HG03196 (cell line): ENCODE data around the gene PGPEP1.
"Not testable (repeated sequence)": the region's sequence is repeated elsewhere in the genome, so short reads cannot be mapped to it uniquely, and the experiment has no call there.

Experiments
- ATAC-seq: cut with Tn5 transposase; IDR thresholded peaks from one replicate; pipeline ENCODE4 v1.9.1; 2021; ENCODE audit not compliant: unreplicated experiment

PGPEP1 gene

DNA sequence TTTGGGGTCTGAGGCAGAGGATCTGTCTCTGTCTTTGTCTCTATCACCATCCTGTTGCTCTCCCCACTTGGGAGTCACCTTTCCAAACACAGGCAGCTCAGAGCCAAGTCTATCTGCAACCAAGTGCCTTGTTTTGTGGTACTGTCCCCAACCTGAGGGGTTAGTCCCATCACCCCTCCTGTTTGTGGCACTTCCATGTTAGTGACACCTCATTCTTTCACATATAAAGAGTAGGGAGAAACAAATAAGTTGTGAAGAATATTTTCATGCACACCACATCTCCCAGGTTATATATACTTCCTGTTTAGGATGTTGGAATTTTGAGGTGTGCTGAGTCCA lies 49.3 kb downstream of the PGPEP1 start:
- ATAC-seq, result no peak

DNA sequence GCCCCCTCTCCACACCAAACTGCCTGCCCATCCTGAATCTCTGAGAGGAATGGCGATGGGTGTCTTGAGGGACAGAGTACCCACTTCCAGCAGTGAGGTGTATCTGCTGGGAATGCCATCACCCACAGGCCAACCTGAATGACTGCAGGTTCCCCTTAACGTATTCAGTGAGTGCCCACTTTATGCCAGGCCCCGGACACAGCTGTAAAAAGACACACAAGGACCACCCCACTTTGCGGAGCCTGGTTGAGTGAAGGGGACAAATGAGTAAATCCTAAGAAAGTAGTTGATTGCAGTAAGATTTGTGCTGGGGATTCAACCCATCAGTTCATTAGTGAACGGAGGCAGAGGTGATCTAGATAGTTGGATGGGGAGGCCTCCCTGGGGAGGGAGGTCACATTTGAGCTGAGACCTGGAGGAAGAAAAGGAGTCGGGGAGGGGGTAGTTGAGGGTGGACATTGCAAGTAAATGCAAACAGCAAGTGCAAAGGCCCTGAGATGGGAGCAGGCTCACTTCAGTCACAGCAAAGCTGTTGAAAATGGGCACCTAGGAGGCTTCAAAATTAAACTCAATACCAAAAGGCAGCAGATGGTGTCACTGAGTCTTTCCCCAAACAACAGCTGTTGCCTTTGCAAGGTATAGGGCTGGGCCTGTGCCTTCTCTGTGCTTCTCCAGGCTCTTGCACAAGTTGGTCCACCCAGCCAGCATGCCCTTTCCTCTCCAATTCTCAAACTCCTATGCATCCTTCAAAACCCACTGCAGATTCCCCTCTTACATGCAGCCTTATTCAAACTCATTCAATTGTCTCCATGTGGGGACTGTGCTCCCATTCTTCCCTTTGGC lies 49.9 kb downstream of the PGPEP1 start:
- ATAC-seq, result no peak

DNA sequence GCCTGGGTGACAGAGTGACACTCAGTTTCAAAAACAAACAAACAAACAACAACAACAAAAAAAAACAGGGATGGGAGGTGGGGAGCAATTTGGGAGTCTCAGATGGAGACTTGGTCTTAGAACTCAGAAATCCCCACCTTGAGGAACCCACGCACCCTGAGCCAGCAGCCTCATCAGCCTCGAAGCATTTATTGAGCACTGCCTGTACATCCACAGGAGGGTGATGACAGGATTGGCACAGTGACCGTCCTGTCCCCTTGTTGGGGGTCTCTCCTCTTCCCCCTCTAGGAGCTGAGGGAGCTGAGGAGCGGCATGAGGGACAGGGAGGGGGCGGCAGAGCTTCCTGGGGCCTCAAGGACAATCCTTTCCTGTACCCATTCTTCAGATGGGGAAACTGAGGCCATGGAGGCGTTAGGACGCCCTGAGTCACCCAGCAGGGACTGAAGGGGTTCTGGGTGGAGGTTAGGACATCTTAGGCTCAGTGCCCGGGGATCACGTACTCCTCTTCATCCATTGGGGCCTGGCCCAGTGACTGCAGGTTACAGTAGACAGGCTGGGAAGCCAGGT lies 51.2 kb downstream of the PGPEP1 start:
- ATAC-seq, result no peak

DNA sequence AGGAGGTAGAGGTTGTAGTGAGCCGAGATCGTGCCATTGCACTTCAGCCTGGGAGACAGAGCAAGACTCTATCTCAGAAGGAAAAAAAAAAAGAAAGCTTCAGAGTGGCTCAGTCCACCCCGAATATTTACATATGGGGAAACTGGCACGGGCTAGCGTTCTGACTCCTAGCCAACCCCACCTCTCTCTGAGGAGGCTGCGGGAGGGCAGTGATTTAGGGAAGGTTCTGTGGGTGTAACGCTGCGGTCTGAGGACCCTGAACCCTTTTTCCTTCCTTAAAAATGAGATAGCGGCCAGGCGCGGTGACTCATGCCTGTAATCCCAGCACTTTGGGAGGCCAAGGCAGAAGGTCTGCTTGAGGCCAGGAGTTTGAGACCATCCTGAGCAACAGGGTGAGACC lies 52.0 kb downstream of the PGPEP1 start:
- ATAC-seq, result no peak

DNA sequence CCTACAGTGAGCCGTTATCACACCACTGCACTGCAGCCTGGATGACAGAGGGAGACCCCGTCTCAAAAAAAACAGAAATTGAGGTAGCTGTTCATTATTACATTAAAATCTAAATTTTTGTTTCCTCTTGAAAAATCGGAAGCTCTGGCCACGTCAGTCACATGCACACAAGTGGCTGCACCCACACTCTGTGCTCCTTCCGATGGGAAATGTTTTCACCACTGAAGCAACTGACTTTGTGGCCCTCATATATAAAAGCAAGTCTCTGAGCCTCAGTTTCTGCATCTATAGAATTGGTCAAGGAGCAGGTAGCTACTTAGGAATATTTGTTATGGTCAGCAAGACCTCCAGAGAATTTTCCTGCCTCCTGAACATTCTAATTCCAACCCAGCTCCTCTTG lies 52.5 kb downstream of the PGPEP1 start:
- ATAC-seq, result no peak

DNA sequence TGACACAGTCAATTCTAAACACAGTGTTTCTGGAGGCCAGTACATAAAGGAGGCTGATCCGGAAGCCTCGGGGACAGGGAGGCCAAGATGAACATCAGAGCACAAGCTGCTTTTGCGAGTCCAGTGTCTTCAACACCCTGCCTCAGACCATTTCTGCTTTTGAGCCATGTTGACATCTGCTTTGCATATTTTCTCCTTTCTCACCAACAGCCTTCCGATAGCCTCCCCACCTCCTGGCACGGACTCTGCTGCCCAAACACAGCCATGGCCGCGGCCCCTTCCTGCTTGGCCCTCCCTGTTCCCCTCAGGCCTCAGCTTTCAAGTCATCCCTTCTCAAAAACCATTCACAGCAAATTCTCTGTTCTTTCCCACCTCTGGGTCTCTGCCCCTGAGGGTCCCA lies 53.4 kb downstream of the PGPEP1 start:
- ATAC-seq, result no peak

DNA sequence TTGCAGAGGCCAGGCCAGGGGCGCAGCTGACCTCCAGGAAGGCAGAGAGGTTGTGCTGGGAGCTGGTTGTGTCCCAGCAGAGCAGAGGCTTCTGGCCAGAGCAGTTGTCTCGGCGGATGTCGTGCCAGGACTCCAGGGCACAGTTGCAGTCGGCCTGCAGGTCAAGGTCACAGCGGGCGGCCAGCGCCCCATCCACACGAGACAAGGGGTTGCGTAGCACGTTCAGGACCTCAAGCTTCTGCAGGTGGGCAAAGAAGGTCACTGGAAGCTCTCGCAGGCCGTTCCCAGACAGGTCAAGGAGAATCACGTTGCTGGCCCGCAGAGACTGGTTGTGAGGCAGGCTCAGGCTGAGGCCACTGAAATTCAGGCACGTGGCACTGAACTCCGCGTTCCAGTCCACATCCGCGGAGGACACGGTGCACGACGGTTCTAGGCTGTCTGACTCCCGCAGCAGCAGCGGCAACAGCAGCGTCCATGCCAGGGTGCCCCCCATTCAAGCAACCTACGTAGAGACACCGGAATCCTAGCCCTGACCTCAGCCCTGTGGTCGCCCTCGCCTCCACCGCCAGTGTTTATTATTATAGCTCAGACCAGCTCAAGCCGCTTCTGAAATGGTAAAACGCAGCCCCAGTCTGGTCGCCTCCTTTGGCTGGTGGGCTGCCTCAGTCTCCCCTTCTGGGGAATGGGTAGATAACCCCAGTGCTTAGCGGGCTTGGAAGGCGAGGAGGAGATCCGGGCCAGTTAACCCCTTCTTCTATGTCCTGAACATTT lies 56.3 kb downstream of the PGPEP1 start:
- no peak for ATAC-seq

DNA sequence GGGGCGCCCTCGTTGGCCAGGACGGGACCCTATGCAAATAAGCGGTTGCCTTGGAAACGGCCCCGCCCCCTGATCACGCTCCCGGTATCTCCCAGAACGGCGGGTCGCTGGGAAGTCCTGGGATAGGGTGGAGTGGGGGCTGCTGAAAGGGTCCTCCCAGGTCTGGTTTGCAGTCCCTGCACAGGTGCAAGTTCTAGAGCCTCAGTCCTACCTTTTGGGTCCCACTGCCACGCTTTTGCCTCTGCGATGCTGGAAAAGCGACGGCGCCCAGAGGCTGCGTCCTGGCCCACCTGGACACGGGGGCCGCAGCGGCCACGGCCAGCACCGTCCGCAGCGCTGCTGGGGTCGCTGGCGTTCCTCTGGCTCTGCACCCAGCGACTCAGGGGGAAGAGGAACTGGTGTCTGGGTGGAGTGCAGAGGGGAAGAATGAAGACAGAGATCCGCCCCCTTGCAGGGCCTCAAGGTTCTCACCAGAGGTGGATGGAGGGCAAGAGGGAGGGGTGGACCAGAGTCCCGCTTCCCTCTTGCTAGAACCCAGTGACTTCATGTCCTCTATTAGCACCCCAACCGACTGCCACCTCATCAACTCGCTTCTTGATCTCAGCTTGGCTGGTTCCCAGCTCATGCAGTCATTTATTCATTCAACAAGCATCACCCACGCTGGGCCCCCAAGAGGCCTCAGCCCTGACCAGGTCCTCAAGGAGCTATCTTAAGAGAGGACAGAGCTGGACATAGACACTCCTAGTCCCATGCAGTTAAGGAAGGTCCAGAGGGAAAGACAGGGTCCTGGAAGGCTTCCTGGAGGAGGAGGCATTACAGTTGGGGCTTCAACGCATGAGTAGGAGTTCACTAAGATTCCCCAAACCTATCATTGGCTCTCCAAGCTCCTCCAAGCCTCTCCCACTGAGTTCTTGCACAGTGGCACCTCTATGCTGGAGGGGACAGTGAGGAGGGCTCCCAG lies 57.1 kb downstream of the PGPEP1 start, which contains the start of gene LRRC25:
LRRC25 (minus strand) TSS at position 381 of the 961 bp plus-strand sequence. CDS start 659 bp downstream, outside the sequence.
- no peak for ATAC-seq

DNA sequence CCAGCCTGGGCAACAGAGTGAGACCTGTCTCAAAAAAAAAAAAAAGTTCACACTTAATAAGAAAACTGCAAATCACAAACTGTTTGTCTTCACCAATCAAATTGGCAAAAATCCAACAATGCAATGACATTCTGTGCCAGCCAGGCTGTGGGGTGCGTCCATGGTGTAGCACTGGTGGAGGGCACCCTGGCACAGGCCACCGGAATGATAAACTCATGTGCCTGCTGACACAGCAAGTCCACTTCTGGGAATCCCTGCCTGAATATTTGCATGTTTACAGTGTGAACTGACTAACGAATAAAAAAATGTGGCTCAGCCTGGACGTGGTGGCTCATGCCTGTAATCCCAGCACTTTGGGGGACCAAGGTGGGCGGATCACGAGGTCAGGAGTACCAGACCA lies 58.6 kb downstream of the PGPEP1 start:
- ATAC-seq, result no peak

DNA sequence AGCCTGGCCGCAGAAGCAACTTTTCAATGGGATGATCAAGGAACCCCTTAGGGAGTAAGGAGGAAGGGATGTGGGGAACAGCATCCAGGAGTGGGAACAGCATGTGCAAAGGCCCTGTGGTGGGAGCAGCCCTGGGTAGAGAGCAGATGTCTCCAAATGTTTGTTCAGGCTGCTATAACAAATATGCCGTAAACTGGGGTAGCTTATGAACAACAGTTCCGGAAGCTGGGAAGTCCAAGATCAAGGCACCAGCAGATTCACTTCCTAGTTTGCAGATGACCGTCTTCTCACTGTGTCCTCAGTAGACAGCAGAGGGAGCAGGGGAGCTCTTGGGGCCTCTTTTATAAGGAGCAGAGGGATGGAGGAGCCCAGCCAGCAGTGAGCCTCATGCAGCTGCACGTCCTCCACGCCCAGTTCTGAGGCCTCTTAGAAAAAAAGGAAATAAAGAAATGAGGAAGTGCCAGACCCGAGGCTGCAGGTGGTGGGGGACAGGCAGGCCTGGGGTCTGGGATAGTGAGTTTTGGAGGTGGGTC lies 61.2 kb downstream of the PGPEP1 start:
- no peak for ATAC-seq

DNA sequence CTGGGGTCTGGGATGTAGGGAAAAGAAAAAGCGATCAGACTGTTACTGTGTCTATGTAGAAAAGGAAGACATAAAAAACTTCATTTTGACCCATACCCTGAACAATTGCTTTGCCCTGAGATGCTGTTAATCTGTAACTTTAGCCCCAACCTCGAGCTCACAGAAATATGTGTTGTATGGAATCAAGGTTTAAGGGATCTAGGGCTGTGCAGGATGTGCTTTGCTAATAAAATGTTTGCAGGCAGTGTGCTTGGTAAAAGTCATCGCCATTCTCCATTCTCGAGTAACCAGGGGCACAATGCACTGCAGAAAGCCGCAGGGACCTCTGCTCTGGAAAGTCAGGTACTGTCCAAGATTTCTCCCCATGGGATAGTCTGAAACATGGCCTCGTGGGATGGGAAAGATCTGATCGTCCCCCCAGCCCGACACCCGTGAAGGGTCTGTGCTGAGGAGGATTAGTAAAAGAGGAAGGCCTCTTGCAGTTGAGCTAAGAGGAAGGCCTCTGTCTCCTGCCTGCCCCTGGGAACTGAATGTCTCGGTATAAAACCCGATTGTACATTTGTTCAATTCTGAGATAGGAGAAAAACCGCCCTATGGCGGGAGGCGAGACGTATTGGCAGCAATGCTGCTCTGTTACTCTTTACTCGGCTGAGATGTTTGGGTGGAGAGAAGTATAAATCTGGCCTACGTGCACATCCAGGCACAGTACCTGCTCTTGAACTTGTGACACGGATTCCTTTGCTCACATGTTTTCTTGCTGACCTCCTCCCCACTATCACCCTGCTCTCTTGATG lies 62.3 kb downstream of the PGPEP1 start:
- ATAC-seq, result not testable (repeated sequence)

DNA sequence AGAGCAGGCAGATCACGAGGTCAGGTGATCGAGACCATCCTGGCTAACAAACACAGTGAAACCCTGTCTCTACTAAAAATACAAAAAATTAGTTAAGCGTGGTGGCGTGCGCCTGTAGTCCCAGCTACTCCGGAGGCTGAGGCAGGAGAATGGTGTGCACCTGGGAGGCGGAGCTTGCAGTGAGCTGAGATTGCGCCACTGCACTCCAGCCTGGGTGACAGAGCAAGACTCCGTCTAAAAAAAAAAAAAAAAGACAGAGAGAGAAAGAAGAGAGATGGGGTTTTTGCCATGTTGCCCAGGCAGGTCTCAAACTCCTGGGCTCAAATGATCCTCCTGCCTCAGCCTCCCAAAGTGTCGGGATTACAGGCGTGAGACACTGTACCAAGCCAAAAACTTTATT lies 65.4 kb downstream of the PGPEP1 start:
- not testable (repeated sequence) for ATAC-seq

DNA sequence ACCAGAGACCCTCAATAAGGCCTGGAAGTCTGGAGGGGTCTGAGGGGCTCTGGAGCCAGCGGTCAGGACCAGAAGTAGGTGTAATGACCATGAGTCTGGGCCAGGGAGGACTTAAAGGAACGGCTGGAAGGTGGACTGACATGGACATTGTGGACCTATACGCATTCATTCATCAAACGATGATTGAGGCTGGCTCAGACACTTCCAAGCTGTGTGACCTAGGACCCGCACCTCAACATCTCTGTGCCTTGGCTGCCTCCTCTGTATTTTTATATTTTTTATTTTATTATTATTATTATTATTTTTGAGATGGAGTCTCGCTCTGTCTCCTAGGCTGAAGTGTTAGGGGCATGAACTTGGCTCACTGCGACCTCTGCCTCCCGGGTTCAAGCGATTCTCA lies 66.4 kb downstream of the PGPEP1 start:
- ATAC-seq, result no peak

DNA sequence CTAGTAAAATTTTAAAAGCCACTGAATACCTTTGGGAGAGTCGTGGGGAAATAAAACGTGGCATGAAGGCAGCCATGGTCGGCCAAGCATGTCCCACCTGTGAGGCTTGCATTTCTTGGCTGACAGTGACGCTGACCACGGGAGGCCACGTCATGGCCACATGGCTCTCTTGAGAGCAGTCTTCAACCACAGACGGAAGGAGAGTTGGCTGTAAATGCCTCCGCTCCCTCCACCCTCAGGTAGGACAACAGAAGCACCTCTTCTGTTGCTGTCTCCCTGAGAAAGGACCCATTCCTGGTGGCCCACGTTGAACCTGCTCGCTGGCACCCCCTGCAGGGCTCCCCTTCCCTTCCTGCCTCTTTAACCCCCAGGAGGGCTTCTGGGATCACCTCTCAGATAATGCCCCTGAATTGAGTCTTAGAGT lies 67.7 kb downstream of the PGPEP1 start:
- peak; percentile 76 for ATAC-seq

DNA sequence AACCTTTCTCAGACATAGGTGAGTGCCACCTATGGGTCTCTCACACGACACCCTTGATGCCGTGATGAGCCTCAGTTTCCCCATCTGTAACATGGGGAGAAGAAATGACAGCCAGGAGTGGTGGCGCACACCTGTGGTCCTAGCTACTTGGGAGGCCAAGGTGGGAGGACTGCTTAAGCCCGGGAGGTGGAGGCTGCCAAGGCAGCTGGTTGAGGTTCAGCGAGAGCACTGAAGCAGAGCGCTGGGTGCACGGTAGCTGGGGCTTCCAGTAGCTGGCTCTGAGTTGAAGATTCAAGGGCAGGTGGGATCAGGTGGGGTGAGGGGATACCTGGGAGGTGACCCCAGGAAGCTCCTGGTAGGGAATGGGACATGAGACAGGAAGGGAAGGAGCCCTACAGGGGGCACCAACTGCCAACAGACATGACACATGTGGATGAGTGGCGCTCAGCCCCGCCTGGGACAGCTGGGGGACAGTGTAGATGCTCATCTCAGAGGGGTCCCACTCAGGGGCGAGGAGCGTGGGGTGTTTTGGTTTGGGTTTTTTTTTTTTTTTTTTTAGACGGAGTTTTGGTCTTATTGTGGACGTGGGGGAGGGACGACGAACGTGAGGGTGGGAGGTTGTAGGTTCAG lies 72.3 kb downstream of the PGPEP1 start:
- ATAC-seq, result no peak

DNA sequence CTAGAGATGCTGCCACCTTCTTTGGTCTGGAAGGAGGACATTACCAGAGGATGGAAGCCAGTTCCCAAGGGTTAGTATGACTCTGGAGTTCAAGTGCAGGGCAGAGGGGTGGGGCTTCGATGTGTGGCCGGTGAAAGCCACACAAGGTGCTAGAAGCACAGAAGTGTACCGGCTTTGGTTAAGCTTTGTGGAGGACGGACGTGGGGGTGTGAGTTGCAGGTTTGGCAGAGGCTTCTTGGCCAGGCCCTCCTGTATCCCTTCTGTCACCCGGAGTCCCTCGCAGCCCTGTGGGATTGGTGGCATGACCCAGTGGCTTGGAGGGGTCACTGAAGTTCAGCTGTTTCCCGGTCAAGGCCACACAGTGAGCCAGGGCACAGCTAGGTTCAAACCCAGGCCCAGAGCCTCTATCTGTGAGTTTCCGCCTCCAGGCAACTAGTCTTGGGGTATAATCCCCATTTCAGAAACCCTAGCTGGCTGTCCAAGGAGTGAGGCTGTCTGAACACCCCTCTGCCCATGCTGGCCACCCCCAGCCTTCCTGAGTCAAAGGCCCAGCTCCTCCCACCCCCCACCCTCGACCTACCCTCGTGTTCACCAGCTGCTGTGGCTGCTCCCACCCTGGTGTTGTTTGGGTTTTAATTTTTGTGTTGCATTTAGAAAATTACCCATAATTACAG lies 74.2 kb downstream of the PGPEP1 start:
- ATAC-seq, result no peak

DNA sequence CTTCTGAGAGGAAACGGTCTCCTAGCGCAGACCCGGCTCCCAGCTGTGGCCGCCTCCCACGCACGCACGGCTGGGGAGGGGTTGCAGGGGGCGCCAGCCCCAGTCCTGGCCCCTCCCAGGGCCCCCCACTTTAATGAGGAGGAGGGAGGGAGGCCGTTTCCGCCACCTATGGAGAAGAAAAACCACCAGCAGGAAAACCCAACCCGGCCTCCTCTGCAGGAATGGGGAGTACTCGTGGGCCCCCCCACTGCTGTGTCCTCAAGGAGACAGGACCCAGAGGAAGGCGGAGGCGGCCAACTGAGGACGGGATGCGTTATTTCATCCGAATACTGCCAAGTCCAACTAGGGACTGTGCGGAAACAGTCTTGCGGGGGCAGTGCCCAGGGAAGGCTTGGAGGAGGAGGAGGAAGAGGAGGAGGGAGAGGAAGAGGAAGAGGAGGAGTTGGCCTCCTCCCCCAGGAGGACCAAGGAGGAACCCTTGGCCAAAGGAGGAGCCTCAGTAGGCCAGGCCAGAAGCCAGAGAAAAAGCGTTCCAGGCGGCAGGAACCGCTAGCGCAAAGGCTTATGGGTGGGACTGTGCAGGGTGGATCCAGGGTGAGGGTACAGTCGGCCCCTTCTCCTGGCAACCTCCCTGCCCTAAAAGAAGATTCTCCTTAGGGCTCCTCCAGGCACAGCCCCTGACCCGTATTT lies 74.9 kb downstream of the PGPEP1 start:
- ATAC-seq, result no peak

DNA sequence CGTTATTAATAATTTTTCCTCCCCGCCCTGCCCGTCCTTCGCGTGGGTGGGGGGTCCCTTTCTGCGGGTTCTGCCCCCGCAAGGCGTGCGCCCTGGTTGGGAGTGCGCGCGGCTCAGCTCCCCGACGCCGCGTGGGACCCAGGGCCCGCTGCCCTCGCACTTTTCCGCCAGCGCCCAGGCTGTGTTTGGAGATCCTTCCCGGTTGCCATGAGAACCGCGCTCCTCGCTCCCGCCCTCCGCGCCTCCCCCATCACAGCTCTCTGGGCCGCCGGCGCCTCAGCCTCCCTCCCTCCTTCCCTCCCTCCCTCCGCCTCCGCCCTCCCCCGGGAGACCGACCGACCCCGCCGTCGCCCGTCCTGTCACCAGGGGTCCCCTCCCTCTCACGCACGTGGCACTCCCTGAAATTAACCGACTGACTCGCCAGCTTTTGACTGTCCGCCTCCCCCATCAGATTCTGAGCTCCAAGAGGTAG lies 76.4 kb downstream of the PGPEP1 start:
- no peak for ATAC-seq
